Stromal cell of bone marrow (primary cell): ENCODE measurements around the gene DMD.

Experiments
- DNase-seq: peaks from one replicate; pipeline ENCODE4 v3.0.0-alpha.2; 2012; ENCODE audit warnings: low read depth

The DMD gene

GRCh38 chrX:31704938-31705337 lies 1506.4 kb downstream of the DMD start:
- DNase-seq, result no peak

GRCh38 chrX:31702222-31702621 lies 1509.1 kb downstream of the DMD start:
- no peak for DNase-seq

GRCh38 chrX:31697294-31697916 lies 1513.9 kb downstream of the DMD start:
- DNase-seq, result no peak

GRCh38 chrX:31679861-31680260 lies 1531.5 kb downstream of the DMD start:
- no peak for DNase-seq

GRCh38 chrX:31670245-31670644 lies 1541.1 kb downstream of the DMD start:
- no peak for DNase-seq

GRCh38 chrX:31665454-31665853 lies 1545.9 kb downstream of the DMD start:
- no peak for DNase-seq

- no peak for DNase-seq
These were observed 1548.2 kb downstream of the DMD start for GRCh38 chrX:31663172-31663571.

- no peak for DNase-seq
These were observed 1550.0 kb downstream of the DMD start for GRCh38 chrX:31661280-31661810.

GRCh38 chrX:31658360-31658759 lies 1553.0 kb downstream of the DMD start:
- DNase-seq, result peak; percentile 4

- peak; percentile 6 for DNase-seq
These were observed 1555.3 kb downstream of the DMD start for GRCh38 chrX:31656013-31656412.

- DNase-seq, result no peak
These were observed 1557.9 kb downstream of the DMD start for GRCh38 chrX:31653422-31653821.

GRCh38 chrX:31652650-31653049 lies 1558.7 kb downstream of the DMD start:
- DNase-seq, result no peak

GRCh38 chrX:31649201-31649600 lies 1562.1 kb downstream of the DMD start:
- no peak for DNase-seq

- DNase-seq, result no peak
These were observed 1578.0 kb downstream of the DMD start for GRCh38 chrX:31633349-31633748.

GRCh38 chrX:31629195-31629594 lies 1582.2 kb downstream of the DMD start:
- DNase-seq, result no peak

GRCh38 chrX:31609130-31609529 lies 1602.2 kb downstream of the DMD start:
- DNase-seq, result peak; percentile 73

GRCh38 chrX:31608638-31609037 lies 1602.7 kb downstream of the DMD start:
- no peak for DNase-seq

- no peak for DNase-seq
These were observed 1604.6 kb downstream of the DMD start for GRCh38 chrX:31606771-31607170.

- no peak for DNase-seq
These were observed 1606.6 kb downstream of the DMD start for GRCh38 chrX:31604629-31605221.

GRCh38 chrX:31603411-31604120 lies 1607.8 kb downstream of the DMD start:
- no peak for DNase-seq

GRCh38 chrX:31600823-31601222 lies 1610.5 kb downstream of the DMD start:
- no peak for DNase-seq

GRCh38 chrX:31593353-31593752 lies 1618.0 kb downstream of the DMD start:
- no peak for DNase-seq

GRCh38 chrX:31591355-31591754 lies 1620.0 kb downstream of the DMD start:
- no peak for DNase-seq
